Endothelial cell (in vitro differentiated cells): Measurements from ENCODE around the gene FEM1B. TPM values are rescaled to one million over a fixed set of nuclear protein-coding genes. Genes with fewer than 3 reads are reported as not detected.

ENCODE experiments used
- DNase-seq: peaks from one replicate; pipeline ENCODE4 v3.0.0; 2021; ENCODE audit warnings: low spot score
- H3K27ac Mint-ChIP-seq: one replicate; pipeline ENCODE4 v1.8.0; 2021; ENCODE audit warnings: mixed read lengths, inconsistent platforms; ENCODE audit not compliant: unreplicated experiment
- H3K27me3 Mint-ChIP-seq: one replicate; pipeline ENCODE4 v1.8.0; 2021; ENCODE audit warnings: mild to moderate bottlenecking, moderate library complexity, mixed read lengths, inconsistent platforms; ENCODE audit not compliant: unreplicated experiment
- H3K36me3 Mint-ChIP-seq: one replicate; pipeline ENCODE4 v1.8.0; 2021; ENCODE audit warnings: mild to moderate bottlenecking, low read depth, mixed read lengths, inconsistent platforms; ENCODE audit not compliant: unreplicated experiment
- H3K4me1 Mint-ChIP-seq: one replicate; pipeline ENCODE4 v1.8.0; 2021; ENCODE audit warnings: mild to moderate bottlenecking, mixed read lengths, inconsistent platforms; ENCODE audit not compliant: unreplicated experiment
- H3K4me3 Mint-ChIP-seq: one replicate; pipeline ENCODE4 v1.8.0; 2021; ENCODE audit warnings: mild to moderate bottlenecking, mixed read lengths, inconsistent platforms; ENCODE audit not compliant: unreplicated experiment
- H3K9me3 Mint-ChIP-seq: one replicate; pipeline ENCODE4 v1.8.0; 2021; ENCODE audit warnings: mixed read lengths, inconsistent platforms; ENCODE audit not compliant: unreplicated experiment
- total RNA-seq: library from RNA; stranded (reverse); fragmentation: NEBNext Ultra II Directional; extraction: Animal tissue kit (Norgen Biotek cat#: 25700); gene quantifications from one replicate; pipeline ENCODE4 v1.2.1, GENCODE V29; 2021; ENCODE audit not compliant: unreplicated experiment
- TF ChIP-seq, protein P1 (sequence below): fragments of 200-600 bp; sonication (generic); IDR thresholded peaks from one replicate; pipeline ENCODE4 v1.5.0; 2021; ENCODE audit warnings: antibody characterized with exemption; ENCODE audit not compliant: unreplicated experiment

The FEM1B gene
- total RNA-seq, 1 donor from 2014 or later = 47.8 TPM

DNA sequence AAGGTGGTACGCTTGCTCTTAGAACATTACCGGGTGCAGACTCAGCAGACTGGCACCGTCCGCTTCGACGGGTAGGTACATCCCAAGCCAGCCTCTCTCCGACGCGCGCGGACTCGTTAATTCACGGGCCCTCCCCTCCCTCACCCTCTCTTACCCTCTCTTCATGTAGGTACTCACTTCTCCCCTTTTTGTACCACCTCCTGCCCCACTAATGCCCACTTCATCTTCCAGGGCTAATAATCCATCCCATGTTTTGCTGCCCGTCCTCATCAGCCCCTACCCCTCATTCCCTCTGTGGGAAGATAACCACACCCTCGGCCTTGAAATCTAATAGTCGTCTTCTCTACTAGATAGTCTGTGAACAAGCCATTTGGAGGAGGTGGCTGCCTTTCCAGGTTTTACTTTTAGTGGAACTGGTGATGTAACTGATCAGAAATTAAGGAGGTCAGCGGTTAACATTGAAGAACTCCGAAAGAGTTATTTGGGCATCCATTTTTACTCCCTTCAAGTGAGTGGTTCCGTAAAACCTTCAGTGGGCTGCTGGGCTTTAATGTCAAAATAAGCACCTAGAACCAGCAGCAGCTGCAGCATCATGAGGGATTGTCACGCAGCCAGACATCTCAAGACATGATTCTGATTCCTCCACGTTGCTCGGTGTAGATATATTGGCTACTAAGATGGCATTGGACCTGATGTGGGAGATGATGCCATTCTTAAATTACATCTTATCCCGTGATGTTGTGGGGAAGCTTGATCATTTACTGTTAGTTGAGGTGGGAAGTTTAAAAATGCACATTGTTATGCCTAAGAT is 1.3 kb downstream of the FEM1B start:
- Mint-ChIP-seq H3K4me1 (peaks cover 61% of the 10 kb centered on the region), H3K27me3 (peaks cover 2% of the 10 kb centered on the region), H3K4me3 (peak overlapping the region; percentile 99), H3K27ac (peak overlapping the region; percentile 88), H3K36me3 (no peaks in the 10 kb centered on the region), H3K9me3 (no peaks in the 10 kb centered on the region)
- TF ChIP-seq, protein P1, sequence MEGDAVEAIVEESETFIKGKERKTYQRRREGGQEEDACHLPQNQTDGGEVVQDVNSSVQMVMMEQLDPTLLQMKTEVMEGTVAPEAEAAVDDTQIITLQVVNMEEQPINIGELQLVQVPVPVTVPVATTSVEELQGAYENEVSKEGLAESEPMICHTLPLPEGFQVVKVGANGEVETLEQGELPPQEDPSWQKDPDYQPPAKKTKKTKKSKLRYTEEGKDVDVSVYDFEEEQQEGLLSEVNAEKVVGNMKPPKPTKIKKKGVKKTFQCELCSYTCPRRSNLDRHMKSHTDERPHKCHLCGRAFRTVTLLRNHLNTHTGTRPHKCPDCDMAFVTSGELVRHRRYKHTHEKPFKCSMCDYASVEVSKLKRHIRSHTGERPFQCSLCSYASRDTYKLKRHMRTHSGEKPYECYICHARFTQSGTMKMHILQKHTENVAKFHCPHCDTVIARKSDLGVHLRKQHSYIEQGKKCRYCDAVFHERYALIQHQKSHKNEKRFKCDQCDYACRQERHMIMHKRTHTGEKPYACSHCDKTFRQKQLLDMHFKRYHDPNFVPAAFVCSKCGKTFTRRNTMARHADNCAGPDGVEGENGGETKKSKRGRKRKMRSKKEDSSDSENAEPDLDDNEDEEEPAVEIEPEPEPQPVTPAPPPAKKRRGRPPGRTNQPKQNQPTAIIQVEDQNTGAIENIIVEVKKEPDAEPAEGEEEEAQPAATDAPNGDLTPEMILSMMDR = no peak
- no peak for DNase-seq

DNA sequence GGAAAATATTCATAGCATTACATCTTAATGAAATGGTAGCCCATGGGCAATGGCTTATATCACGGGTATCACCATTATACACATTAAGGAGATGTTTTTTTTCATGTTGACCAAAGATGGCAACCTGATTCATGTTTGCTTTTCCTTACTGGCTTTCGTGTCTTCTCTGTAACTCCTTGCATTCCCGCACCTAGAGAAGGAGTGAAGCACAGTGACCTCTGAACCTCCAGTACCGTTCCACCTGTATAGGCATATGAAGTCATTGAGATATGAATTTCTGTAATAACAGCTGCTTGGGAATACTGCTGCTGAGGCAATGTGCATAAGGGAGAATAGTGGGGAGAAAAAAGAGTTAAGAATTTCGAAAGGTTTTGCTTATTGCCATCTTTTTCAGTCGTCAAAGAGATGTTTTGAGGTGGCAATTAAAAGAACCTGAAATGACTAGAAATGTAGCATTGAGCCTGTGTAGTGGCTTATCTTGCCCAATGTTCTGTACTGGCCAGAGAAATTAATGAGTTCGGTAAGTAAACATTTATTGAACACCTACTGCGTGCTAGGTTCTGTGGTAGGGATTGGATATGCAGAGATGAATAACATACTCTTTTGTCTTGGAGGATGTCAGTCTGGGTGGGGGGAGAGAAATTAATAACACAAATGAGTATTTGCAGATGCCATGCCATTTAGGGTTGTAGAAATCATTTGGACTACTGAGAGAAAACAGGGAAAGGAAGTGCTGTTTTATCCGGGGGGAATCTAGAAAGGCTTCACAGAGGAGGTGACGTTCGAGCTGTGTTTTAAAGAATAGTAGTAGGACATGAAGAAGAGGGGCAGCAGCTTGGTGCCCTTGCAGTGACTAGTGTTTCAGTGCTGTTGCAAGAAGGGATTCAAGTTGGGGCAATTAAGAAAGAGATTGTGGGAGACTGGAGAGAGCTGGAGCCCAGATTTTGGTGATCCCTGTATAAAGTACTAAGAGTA is 2.5 kb downstream of the FEM1B start:
- Mint-ChIP-seq H3K27me3 (peaks cover 2% of the 10 kb centered on the region), H3K4me1 (peaks cover 54% of the 10 kb centered on the region), H3K4me3 (peak overlapping the region; percentile 99), H3K9me3 (no peaks in the 10 kb centered on the region), H3K36me3 (peaks cover 7% of the 10 kb centered on the region), H3K27ac (no peak overlapping the region)
- no peak for DNase-seq
- TF ChIP-seq, protein P1 = no peak

DNA sequence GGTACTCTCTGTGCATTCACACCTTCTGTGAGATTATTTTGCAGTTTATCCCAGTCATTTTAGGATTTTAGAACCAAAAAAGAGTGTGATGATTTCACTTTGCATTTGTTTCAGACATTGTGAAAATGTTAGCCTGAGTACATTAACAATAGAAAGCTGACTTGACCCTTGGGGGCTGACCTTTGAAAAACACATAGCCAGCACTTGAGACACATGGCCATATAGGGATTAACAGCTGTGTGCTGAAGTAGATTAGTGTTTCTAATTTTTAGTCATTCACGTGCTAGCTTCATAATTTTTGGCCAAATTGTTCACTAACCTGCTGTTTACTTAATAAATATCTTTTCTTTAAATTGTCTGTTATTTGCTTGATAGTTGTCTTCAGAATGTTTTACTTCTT is 3.5 kb downstream of the FEM1B start:
- TF ChIP-seq, protein P1 = no peak
- Mint-ChIP-seq H3K9me3 (no peaks in the 10 kb centered on the region), H3K4me3 (no peak overlapping the region)

GRCh38 chr15:68283401-68283800 is 5.9 kb downstream of the FEM1B start:
- H3K4me3 Mint-ChIP-seq = no peak overlapping the region

More for the DNA sequence above, 3.5 kb downstream of the FEM1B start:
- H3K4me1 Mint-ChIP-seq = peaks cover 44% of the 10 kb centered on the region
- no peak for DNase-seq
- peaks cover 2% of the 10 kb centered on the region for H3K27me3 Mint-ChIP-seq
- no peak overlapping the region for H3K27ac Mint-ChIP-seq
- H3K36me3 Mint-ChIP-seq = peaks cover 13% of the 10 kb centered on the region

More at GRCh38 chr15:68283401-68283800, 5.9 kb downstream of the FEM1B start:
- Mint-ChIP-seq H3K36me3 (peaks cover 13% of the 10 kb centered on the region), H3K27me3 (peaks cover 2% of the 10 kb centered on the region), H3K4me1 (peaks cover 37% of the 10 kb centered on the region), H3K27ac (no peak overlapping the region), H3K9me3 (no peaks in the 10 kb centered on the region)
- TF ChIP-seq, protein P1 = no peak
- no peak for DNase-seq
